Measurements from ENCODE around the gene TICAM1.

DNA sequence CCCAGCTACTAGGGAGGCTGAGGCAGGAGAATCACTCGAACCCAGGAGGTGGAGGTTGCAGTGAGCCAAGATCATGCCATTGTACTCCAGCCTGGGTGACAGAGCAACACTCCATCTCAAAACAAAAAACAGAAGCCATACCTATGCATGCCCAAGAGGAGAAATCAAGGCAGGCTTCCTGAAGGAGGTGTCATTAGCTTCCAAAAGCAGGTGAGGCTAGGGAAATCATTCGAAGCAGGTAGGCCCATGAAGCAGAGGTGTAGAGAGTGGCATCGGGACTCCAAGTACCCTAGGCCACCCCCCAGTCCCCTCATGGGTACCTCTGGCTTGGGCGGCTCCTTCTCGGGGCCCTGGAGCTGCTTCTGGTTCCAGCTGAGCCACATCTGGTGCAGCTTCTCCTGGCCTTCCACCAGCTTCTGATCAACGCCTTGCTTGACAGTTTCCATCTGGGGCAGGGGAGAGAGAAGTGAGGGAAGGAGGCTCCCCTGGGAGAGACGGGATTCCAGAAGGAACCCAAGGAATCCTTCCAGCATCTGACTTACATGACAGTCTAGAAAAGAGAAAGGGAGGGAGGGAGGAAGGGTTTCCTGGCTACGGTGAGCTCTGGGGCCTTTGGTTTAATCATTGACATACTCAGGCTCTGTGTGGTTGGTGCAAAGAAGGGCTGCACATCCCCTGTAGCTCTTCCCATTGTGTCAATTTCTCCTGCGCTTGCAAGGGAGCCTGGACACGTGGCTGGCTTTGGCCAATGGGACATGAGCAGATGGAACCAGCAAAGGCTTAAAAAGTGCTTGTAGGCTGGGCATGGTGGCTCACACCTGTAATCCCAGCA, 13.1 kb upstream of the TICAM1 start:
- TF ChIP-seq, protein P1, sequence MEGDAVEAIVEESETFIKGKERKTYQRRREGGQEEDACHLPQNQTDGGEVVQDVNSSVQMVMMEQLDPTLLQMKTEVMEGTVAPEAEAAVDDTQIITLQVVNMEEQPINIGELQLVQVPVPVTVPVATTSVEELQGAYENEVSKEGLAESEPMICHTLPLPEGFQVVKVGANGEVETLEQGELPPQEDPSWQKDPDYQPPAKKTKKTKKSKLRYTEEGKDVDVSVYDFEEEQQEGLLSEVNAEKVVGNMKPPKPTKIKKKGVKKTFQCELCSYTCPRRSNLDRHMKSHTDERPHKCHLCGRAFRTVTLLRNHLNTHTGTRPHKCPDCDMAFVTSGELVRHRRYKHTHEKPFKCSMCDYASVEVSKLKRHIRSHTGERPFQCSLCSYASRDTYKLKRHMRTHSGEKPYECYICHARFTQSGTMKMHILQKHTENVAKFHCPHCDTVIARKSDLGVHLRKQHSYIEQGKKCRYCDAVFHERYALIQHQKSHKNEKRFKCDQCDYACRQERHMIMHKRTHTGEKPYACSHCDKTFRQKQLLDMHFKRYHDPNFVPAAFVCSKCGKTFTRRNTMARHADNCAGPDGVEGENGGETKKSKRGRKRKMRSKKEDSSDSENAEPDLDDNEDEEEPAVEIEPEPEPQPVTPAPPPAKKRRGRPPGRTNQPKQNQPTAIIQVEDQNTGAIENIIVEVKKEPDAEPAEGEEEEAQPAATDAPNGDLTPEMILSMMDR (IDR thresholded peaks at IDR 0.05; ENCODE audit: poor library complexity): no peak
- no peak for TF ChIP-seq EZH2 (IDR thresholded peaks at IDR 0.05; ENCODE audit: borderline replicate concordance)

Data from hepatocyte (in vitro differentiated cells).